Psoas muscle (tissue), 8 donors: ENCODE measurements around the gene RBFOX2. TPM values are rescaled to one million over a fixed set of nuclear protein-coding genes. Genes with fewer than 3 reads are reported as not detected.
A peak's percentile ranks its signal among the peaks of the same experiment; 100 is the strongest.

Source experiments
- ATAC-seq, 4 donors: fragments of 200-7000 bp; cut with Tn5 transposase; one replicate each; pipeline ENCODE4 v1.9.1; 2020; ENCODE audit warnings: moderate library complexity in 3 of 4, mild to moderate bottlenecking in 2 of 4
- DNase-seq, 2 donors: peaks; one replicate each; pipeline ENCODE4 v3.0.0-alpha.2; 2020
- H3K27ac ChIP-seq: fragments of 200-600 bp; one replicate; pipeline ENCODE4 v1.8.0; 2022
- H3K27me3 ChIP-seq, 3 donors: fragments of 200-600 bp in 1 of 3; one replicate each; pipeline versions ENCODE4 v1.6.1 to v1.8.0; 2013 to 2022; ENCODE audit warnings: low read length in 2 of 3, mild to moderate bottlenecking in 2 of 3, moderate library complexity in 1 of 3; ENCODE audit not compliant: insufficient read depth in 3 of 3
- H3K36me3 ChIP-seq, 2 donors: fragments of 200-600 bp in 1 of 2; one replicate each; pipeline versions ENCODE4 v1.6.1 to v1.8.0; 2013 to 2022; ENCODE audit warnings: low read depth in 1 of 2, mild to moderate bottlenecking in 1 of 2, moderate library complexity in 1 of 2; ENCODE audit not compliant: insufficient read depth in 1 of 2
- H3K4me1 ChIP-seq: fragments of 200-600 bp; one replicate; pipeline ENCODE4 v1.8.0; 2022
- H3K4me3 ChIP-seq: fragments of 200-600 bp; one replicate; pipeline ENCODE4 v1.8.0; 2022; ENCODE audit warnings: mild to moderate bottlenecking
- H3K9me3 ChIP-seq: fragments of 200-600 bp; one replicate; pipeline ENCODE4 v1.8.0; 2022
- WGBS, 3 donors: extraction: QIAGEN DNeasy Blood & Tissue Kit; methylation state at CpG; one replicate each; pipeline versions ENCODE4 v1.1.6 to v1.1.7; 2013; 5-methylcytosine and 5-hydroxymethylcytosine counted together
- intact Hi-C, 2 donors: fragments of 100-400 bp; cut with DNase I; formaldehyde crosslinking; loops; one replicate each; pipeline versions ENCODE4 v1.11.0 to v1.14.2; 2022
- polyA plus RNA-seq, 3 donors: library from polyadenylated mRNA; stranded (reverse); fragments of 200-250 nt; gene quantifications; one replicate each; pipeline ENCODE4 v1.2.3, GENCODE V29; 2013
- total RNA-seq, 4 donors: library from RNA; stranded (reverse); fragmentation: NEBNext Ultra II Directional in 2 of 4; extraction: Animal tissue kit (Norgen Biotek cat#: 25700) in 2 of 4; gene quantifications; one replicate each; pipeline versions ENCODE4 v1.2.1 to v1.2.4, GENCODE V29; 2021 to 2023
- TF ChIP-seq, protein P1 (sequence below): fragments of 200-600 bp; IDR thresholded peaks from one replicate; pipeline ENCODE4 v1.8.0; 2022; ENCODE audit warnings: antibody characterized with exemption
- donor health status: healthy with polysubstance abuse.
- donor health status: DM: no; HTN: no; CAD: no; lungs with moderate emphysema.
- donor health status: Bipolar disorder and iron deficiency.
- donor health status: healthy.
- donor health status: DM: yes; HTN: yes; CAD: no.
- donor health status: DM: no; HTN: no; CAD: no.
- donor health status: DM: no; HTN: no; CAD: no.
- donor health status: DM: yes; HTN: yes; CAD: no.

The RBFOX2 gene
- total and polyA plus RNA-seq, 7 donors: 7.7 to 50.4 (median 28.4) TPM

DNA sequence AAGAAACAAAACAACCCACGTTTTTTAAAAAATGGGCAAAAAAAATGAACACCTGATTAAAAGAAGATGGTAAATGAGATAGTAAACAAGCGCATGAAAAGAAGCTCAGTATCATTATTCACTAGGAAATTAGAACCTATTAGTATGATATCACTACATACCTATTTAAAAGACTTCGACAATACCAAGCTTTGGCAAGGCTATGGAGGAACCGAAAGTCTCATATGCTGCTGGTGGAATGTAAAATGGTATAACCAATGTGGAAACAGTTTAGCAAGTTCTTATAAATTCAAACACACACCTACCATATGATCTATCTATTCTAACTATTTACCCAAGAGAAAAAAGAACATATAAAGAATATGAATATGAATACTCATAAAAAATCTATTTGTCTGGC is 167.2 kb downstream of the RBFOX2 start:
- WGBS, 3 donors: 43 to 69% (median 52%) methylated on average over 4 of the region's 4 CpGs
- DNase-seq (no peak), ATAC-seq (no peak)
- H3K27ac ChIP-seq: peak overlapping the region; percentile 88
- TF ChIP-seq, protein P1, sequence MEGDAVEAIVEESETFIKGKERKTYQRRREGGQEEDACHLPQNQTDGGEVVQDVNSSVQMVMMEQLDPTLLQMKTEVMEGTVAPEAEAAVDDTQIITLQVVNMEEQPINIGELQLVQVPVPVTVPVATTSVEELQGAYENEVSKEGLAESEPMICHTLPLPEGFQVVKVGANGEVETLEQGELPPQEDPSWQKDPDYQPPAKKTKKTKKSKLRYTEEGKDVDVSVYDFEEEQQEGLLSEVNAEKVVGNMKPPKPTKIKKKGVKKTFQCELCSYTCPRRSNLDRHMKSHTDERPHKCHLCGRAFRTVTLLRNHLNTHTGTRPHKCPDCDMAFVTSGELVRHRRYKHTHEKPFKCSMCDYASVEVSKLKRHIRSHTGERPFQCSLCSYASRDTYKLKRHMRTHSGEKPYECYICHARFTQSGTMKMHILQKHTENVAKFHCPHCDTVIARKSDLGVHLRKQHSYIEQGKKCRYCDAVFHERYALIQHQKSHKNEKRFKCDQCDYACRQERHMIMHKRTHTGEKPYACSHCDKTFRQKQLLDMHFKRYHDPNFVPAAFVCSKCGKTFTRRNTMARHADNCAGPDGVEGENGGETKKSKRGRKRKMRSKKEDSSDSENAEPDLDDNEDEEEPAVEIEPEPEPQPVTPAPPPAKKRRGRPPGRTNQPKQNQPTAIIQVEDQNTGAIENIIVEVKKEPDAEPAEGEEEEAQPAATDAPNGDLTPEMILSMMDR: no peak
- H3K27me3 ChIP-seq: no peaks in the 10 kb centered on the region
- no peak overlapping the region for H3K4me3 ChIP-seq
- H3K36me3 ChIP-seq: no peaks in the 10 kb centered on the region
- intact Hi-C loops: no loop called here
- peaks cover 61% of the 10 kb centered on the region for H3K4me1 ChIP-seq
- no peaks in the 10 kb centered on the region for H3K9me3 ChIP-seq

DNA sequence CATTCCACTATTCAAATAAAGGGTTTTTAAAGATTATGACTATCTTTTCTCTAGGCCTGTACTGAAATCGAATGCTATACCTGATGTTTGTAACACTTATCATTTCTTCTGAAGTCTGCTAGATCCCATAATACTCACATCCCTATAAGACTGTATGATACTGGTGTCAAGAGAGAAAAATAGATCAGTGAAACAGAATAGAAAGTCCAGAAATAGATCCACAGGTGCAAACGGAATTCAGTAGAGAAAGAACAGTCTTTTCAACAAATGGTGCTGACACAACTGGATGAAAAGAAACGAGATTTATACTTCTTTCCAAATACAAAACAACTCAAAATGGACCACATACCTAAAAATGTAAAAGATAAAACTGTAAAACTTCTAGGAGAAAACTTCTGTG is 167.8 kb downstream of the RBFOX2 start:
- intact Hi-C loops: no loop called here
- Histone ChIP-seq H3K27ac (peak overlapping the region; percentile 88), H3K27me3 (no peaks in the 10 kb centered on the region), H3K9me3 (no peaks in the 10 kb centered on the region), H3K4me3 (peak overlapping the region; percentile 1), H3K4me1 (peaks cover 56% of the 10 kb centered on the region), H3K36me3 (no peaks in the 10 kb centered on the region)
- TF ChIP-seq, protein P1: no peak
- DNase-seq (no peak), ATAC-seq (no peak)
- 33 to 47% (median 38%) methylated on average over 3 of the region's 3 CpGs for WGBS, 3 donors

DNA sequence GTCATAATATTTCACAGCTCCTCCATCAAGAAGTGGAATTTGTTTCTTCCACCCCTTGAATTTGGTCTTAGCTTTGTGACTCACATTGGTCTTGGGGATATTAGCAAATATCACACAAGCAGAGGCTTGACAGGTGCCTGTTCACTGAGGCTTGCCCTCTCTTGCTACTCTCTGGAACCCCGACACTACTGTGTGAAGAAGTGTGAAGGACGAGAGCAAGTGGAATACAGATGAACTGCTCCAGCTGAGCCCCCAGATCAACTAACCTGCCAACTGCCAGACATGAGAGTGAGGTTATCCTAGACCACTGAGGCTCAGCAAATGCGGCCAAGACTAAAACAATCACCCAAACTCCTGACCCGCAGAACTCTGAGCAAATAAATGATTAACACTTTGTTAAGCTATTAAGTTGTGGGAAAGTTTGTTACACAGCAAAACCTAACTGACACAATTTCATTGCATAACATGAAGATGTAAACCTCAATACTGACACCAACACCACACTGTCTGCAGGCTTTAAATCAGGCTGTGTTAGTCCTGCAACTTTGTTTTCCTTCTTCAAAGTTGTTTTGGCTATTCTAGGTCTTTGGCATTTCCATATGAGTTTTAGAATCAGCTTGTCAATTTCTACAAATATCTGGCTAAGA is 168.4 kb downstream of the RBFOX2 start:
- Histone ChIP-seq H3K4me1 (peaks cover 50% of the 10 kb centered on the region), H3K4me3 (no peak overlapping the region), H3K9me3 (no peaks in the 10 kb centered on the region), H3K27ac (peak overlapping the region; percentile 88), H3K27me3 (no peaks in the 10 kb centered on the region), H3K36me3 (no peaks in the 10 kb centered on the region)
- no peak for ATAC-seq
- TF ChIP-seq, protein P1: no peak
- 44 to 77% (median 45%) methylated on average over 4 of the region's 4 CpGs for WGBS, 3 donors
- DNase-seq: no peak
- intact Hi-C loops: no loop called here

DNA sequence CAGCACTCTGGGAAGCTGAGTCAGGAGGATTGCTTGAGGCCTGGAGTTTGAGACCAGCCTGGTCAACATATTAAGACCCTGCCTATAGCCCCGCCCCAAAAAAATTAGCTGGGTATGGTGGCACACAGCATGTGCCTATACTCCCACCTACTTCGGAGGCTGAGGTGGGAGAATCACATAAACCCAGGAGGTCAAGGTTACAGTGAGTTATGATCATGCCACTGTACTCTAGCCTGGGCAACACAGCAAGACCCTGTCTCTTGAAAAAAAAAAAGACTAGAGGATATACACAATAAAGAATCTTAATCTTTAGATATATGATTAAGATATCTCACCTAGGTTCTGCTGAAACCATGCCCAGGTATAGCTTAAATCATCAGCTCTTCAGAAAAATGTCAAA is 174.3 kb downstream of the RBFOX2 start:
- Histone ChIP-seq H3K27ac (no peak overlapping the region), H3K4me3 (no peak overlapping the region), H3K36me3 (no peaks in the 10 kb centered on the region), H3K9me3 (no peaks in the 10 kb centered on the region), H3K4me1 (peaks cover 26% of the 10 kb centered on the region), H3K27me3 (no peaks in the 10 kb centered on the region)
- DNase-seq (no peak), ATAC-seq (no peak)
- intact Hi-C loops: no loop called here
- WGBS, 3 donors: 96 to 100% (median 99%) methylated on average over 2 of the region's 2 CpGs
- TF ChIP-seq, protein P1: no peak

DNA sequence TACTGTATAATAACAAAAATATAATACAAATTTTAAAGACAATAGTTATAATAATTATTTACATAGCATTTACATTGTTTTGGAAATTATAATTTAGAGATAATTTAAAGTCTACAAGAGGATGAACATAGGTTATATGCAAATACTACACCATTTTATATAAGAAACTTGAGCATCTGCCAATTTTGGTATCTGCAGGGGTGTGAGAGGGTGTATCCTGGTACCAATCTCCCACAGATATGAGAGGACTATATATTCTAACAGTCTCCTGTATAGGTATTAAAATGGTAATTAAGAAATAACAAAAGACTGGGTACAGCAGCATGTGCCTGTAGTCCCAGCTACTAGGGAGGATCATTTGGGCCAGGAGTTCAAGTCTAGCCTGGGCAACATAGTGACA is 176.5 kb downstream of the RBFOX2 start:
- Histone ChIP-seq H3K27me3 (no peaks in the 10 kb centered on the region), H3K4me1 (peaks cover 23% of the 10 kb centered on the region), H3K4me3 (no peak overlapping the region), H3K36me3 (no peaks in the 10 kb centered on the region), H3K27ac (peak overlapping the region; percentile 85), H3K9me3 (no peaks in the 10 kb centered on the region)
- ATAC-seq (no peak), DNase-seq (no peak)
- intact Hi-C loops: no loop called here
- TF ChIP-seq, protein P1: no peak
